Fibroblast of gingiva (primary cell): Measurements from ENCODE around the gene STXBP2.
"Not testable (repeated sequence)": the region's sequence is repeated elsewhere in the genome, so short reads cannot be mapped to it uniquely, and the experiment has no call there.

Experiments
- DNase-seq: peaks from one replicate; pipeline ENCODE4 v3.0.0-alpha.2; 2011; ENCODE audit warnings: low read depth

Gene STXBP2

DNA sequence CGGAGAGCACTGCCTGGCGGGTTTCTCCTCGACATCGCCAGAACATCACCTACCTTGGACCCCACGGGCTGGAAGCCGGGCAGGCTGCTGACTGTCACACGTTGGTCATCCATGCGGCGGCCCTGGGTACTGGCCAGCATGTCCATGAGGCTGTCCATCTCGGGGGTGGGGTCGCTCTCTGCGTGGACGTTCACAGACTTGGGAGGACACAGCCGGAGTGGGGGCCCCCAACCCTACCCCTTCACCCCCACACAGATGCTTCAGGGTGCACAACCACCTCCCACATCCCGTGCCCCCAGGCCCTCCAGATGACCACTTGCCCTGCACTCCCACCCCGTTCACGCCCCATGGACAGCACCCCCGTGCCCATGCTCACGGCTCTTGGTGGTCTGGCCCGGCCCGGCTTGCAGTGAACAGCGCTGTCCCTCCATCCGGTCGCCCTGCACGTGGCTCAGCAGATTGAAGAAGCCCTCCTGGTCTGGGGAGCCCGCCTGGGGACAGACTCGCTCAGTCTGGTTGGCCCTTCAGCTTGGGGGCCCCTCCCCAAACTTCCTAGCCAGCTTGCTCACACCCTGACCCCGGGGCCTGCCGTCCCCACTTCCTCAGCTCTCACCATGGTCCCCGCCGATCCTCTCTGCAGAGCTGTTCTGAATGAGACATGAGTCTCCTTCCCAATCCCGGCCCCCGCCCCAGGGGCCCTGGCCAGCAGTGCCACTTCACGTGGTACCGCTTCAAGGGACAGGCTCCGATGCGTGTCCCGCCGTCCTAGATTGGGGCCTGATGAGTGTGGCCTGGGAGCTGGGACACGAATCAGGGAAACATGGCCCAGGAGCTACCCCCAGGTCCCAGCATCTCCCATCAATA, 4.3 kb upstream of the STXBP2 start:
- no peak for DNase-seq

DNA sequence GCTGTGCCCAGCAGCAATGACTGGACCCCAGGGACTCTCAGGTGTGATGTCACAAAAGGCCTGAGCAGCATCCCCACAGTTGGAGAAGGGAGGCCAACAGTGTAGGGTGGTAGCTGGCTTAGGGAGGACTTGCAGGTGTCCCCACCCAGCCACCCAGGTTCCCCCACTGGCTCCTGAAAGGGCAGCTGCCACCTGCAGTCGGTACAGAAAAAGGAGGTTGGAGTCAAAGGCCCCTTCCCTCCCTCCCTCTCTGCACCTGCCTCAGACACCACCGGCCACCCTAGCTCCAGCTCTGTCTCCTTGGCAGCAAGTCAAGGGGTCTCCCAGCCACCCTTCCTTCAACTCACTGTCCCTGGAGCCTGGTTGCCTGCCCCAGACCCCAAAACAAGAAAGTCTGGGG, 3.2 kb upstream of the STXBP2 start, which contains the start of gene PCP2:
PCP2 (minus strand) TSS at position 22 of the 400 bp plus-strand sequence. CDS start 262 bp downstream, outside the sequence.
- no peak for DNase-seq

DNA sequence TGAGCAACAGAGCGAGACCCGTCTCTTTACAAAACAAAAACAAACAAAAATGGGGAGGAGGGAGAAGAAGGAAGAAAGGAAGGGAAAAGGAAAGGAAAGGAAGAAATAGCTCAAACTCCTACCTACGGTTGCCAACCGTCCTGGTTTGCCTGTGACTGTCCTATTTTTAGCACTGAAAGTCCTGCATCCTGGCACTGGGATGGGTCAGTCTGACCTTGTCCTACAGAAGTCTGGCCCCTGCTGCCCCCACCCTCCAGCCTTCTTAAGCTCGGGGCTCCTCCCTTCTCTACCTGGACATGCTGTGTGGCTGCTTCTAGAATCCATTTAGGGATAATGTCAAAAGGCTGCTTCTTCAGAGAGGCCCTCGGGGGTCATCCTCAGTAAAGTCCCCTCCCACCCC, 1.2 kb upstream of the STXBP2 start:
- no peak for DNase-seq

DNA sequence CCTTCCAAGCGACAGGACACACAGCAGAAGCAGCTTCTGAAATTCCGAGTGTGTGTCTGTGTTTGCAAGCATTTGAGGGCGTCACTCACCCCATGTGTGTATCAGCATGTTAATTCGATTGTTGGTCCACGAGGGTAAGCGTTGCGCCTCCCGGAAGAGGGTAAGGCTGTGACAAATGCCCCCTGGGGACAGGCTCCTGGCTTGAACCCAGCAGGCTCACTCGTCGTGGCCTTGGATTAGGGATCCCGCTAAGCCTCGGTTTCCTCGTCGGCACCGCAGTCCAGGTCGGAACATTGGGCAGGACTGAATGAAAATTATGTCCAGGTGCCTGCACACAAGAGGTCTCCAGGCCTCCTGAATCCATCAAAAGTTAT, 606 bp upstream of the STXBP2 start:
- no peak for DNase-seq

DNA sequence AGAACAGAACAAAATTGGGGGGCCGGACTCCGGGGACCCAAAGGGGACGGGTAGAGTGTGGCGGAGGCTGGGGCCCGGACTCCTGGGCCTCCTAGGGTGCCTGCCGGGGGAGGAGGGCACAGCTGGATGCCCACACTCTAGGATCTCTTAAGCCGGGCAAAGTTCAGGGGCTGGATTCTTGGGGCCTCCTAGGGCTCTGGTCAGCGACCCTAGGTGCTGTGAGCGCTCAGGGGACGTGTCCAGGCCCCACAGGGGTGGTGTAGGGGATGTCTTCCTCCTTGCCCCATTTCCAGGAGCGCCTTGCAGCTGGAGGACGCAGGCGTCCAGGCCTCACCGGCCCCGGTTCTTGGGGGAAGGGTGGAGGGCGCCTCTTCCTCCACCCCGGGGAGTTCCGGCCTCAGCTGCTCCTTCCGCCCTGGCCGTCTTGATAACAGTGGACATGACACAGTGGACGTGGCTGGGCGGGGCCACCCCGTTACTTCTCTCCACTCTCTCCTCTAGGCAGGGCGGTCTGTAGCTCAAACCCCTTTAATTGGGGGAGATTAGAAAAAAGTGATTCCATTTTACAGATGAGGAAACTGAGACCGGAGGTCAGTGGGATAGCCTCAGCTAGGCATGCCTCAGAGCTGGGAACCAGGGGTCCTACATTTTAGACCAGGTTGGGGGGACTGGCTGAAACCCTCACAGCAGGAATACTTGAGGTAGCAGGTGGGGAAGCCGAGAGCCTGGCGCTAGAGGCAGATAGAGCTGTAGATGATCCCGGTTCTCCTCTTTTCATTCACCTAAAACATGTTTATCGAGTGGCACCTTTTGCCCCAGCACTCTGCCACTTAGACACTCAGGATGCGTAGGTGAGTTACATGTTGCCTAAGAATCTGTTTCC, 705 bp downstream of the STXBP2 start:
- DNase-seq, result no peak

DNA sequence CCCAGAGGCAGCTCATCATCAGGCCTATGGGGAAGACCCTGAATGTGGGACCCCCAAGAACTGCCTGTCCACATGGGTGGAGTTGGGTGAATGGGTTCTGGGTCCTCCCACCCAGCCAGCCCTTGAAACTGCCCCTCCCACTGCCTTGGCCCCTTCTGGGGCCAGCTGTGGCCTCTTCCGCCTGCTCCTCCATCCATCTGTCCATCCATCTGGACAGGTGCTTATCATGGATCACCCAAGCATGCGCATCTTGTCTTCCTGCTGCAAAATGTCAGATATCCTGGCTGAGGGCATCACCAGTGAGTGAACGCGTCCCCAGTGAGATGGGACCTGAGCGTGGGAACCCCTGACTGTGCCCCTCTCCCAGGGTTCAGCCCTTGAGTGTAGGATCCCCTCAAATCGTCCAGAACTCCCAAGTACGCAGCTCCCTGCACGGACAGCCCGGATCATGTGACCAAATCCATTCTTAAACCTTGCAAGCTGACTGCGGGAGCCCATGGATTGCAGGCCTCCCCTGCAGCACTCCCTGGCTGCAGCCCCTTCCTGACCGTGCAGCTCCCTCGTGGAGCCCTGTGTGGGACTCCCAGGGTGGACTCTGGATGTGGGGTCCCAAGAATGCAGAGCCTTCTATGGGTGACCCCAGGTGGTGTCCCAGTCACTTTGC, 2.0 kb downstream of the STXBP2 start:
- DNase-seq, result no peak

DNA sequence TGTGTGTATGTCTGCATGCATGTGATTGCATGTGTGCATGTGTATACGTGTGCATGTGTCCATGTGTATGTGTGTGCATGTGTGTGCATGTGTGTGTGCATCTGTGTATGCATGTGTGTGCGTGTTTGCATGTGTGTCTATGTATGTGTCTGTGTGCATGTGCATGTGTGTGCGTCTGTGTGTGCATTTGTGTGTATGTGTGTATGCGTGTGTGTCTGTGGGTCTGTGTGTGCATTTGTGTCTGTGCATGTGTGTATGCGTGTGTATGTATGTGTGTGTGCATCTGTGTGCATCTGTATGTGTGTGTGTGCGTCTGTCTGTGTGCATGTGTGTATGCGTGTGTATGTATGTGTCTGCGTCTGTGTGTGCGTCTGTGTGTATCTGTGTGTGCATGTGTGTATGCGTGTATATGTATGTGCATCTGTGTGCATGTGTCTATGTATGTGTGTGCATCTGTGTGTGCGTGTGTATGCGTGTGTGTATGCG, 3.0 kb downstream of the STXBP2 start:
- DNase-seq, result no peak

DNA sequence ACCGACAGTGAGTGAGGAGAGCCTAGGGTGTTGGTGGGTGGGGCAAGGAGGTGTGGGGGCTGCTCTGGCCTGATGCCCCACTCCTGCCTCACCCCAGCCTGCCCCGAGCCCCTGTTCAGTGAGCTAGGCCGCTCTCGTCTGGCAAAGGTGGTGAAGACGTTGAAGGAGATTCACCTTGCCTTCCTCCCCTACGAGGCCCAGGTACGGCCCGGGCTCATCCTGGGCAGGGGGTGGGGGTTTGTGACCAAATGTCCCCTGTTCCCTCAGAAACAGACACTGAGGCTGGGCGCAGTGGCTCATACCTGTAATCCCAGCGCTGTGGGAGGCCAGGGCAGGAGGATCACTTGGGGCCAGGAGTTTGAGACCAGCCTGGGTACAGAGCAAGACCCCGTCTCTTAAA, 3.9 kb downstream of the STXBP2 start:
- DNase-seq, result no peak

DNA sequence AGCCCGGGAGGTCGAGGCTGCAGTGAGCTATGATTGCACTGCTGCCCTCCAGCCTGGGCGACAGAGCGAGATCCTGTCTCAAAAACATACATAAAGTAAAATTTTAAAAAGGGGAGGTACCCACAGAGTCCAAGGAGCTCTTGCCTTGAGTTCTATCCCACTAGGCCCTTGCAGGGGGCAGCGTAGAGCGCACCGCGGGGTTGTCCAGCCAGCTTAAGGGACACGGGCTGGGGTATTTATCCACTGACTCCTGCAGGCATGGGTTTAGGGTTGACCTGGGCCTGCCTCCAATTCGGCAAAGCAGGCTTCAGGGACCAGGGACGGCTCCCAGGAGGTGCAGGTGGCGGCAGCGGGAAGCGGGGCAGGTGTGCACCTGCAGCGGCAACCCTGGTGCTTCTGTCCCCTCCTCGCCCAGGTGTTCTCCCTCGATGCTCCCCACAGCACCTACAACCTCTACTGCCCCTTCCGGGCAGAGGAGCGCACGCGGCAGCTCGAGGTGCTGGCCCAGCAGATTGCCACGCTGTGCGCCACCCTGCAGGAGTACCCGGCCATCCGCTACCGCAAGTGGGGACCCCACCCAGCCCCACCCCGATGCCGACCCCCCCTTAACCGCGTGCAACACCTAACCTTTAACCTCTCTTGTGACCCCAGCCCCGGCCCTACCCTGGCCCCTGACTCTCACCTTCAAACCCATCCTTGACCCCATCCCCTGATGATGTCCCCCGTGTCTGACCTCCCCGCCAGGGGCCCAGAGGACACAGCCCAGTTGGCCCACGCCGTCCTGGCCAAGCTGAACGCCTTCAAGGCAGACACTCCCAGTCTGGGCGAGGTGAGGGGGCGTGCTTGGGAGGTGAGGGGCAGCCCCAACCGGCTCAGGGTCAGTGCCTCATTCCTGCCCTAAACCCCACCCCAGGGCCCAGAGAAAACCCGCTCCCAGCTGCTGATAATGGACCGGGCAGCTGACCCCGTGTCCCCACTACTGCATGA, 4.7 kb downstream of the STXBP2 start:
- DNase-seq, result no peak

DNA sequence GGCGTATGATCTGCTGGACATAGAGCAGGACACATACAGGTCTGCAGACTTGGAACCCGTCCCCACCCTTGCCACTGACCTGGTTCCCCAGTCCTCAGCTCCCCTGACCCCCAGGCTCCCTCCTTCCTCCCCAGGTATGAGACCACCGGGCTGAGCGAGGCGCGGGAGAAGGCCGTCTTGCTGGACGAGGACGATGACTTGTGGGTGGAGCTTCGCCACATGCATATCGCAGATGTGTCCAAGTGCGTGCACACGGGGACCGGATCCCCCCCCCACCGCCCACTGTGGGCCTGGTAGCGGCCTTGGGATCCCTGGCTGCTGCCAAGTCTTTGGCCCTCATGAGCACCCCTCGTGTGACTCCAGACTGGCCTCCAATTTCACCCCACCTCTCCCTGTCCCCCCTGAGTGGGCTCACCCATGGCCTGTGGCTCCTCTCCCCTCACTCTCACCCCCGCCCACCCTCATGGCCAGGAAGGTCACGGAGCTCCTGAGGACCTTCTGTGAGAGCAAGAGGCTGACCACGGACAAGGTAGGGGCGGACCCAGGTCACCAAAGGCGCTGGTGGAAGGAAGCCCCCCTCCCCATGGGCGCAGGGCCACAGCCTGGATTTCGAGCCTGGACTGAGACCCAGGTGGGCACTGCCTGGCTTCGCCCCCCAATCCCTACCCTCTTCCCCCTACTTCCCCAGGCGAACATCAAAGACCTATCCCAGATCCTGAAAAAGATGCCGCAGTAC, 5.6 kb downstream of the STXBP2 start:
- no peak for DNase-seq

DNA sequence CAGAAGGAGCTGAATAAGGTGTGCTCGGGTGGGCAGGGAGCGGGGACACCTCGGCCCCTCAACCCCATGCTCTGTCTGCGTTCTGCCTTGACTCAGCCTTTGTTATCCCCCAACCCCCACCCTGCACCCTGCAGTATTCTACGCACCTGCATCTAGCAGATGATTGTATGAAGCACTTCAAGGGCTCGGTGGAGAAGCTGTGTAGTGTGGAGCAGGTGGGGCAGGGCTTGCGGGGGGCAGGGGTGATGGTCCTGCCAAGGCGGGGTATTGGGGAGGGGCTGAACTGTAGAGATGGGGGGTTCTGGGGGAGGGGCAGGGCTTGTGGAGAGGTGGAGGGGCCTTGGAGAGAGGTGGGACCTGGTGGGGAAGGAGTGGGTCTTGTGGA, 6.1 kb downstream of the STXBP2 start:
- DNase-seq, result no peak

DNA sequence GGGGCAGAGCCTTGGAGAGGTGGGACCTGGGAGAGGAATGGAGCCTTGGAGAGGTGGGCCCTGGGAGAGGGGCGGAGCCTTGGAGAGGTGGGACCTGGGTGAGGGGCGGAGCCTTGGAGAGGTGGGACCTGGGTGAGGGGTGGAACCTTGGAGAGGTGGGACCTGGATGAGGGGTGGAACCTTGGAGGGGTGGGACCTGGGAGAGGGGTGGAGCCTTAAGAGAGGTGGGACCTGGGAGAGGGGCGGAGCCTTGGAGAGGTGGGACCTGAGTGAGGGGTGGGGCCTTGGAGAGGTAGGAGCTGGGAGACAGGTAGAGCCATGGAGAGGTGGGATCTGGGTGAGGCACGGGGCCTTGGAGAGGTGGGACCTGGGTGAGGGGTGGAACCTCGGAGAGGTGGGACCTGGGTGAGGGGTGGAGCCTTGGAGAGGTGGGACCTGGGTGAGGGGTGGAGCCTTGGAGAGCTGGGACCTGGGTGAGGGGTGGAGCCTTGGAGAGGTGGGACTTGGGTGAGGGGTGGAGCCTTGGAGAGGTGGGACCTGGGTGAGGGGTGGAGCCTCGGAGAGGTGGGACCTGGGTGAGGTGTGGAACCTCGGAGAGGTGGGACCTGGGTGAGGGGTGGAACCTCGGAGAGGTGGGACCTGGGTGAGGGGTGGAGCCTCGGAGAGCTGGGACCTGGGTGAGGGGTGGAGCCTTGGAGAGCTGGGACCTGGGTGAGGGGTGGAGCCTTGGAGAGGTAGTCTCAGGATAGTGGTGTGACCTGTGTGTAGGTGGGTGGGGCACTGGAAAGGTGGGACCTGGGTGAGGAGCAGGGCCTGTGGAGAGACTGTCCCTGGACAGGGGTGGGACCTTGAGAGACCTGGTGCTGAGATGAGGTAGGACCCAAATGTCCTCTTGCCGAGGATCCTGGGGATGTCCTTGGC, 7.0 kb downstream of the STXBP2 start:
- not testable (repeated sequence) for DNase-seq

DNA sequence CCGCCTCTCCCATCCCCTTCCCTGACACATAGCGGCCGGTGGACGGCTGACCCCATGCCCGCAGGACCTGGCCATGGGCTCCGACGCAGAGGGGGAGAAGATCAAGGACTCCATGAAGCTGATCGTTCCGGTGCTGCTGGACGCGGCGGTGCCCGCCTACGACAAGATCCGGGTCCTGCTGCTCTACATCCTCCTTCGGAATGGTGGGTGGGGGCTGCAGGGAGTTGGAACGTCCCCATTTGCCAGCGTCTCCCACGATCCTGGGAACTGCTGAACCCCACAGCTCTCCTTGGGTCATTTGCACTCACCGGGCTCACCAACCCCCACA, 7.6 kb downstream of the STXBP2 start:
- no peak for DNase-seq

DNA sequence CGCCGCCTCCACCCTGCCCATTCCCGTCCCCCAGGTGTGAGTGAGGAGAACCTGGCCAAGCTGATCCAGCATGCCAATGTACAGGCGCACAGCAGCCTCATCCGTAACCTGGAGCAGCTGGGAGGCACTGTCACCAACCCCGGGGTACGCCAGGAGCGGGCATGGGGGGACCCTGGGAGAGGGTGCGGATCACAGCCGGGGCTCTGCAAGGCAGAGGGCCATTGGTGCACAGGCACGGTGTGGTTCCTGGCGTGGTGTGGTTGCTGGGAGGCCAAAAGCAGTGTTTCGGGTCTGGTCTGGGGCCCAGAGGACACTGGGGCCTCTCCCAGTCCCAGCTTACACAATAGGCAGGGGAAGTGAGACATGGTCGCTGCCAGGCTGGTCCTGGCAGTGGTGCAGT, 8.3 kb downstream of the STXBP2 start:
- no peak for DNase-seq

DNA sequence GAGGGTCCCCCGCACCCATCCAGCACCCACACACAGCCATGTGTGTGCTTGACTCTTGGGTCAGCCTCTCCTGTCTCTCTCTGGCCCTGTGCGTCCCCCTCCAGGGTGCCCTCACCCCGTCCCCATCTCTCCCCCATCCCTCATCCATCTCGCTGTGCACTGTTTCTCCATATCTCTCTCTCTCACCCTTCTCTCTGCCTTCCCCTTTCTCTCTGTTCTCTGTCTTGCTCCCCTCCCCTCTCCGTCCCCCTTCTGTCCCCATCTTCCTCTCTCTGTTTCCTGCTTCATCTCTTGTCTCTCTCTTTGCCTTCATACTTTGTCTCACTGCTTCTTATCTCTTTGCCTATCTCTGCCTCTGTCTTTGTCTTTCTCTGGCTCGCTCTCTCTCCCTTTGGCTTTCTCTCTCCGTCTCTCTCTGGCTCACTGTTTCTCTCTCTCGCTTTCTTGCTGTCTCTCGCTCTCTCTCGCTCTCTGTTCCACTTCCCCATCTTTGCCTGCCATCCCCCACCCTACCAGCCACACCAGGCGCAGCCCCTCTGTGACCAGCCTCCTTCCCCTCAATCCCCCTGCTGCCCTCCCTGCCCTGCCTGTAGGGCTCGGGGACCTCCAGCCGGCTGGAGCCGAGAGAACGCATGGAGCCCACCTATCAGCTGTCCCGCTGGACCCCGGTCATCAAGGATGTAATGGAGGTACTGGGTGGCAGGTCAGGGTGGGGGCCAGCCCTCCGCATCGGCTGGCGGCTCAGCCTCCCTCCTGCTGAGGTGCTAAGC, 8.9 kb downstream of the STXBP2 start:
- DNase-seq, result no peak

DNA sequence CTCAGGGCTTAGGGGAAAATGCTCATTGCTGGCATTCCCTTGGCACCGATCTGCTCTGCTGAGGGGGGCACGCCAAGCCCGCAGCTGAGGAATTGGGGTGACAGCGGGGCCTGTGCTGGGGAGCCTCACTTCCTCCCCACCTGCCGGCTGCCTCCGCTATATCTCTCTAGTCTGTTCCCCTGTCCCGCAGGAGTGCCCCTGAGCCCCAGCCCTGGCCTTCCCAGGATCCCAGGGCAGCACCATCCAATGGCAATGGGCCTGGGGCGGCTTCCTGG, 9.5 kb downstream of the STXBP2 start:
- DNase-seq, result no peak

DNA sequence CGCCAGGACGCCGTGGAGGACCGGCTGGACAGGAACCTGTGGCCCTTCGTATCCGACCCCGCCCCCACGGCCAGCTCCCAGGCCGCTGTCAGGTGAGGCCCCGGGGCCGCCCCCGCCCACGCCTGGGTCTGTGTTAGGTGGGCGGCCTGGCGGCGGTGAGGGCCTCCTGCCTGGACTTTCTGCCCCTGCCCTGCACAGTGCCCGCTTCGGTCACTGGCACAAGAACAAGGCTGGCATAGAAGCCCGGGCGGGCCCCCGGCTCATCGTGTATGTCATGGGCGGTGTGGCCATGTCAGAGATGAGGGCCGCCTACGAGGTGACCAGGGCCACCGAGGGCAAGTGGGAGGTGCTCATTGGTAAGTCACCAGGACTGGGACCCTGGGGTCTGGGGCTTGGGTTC, 10.2 kb downstream of the STXBP2 start:
- DNase-seq, result no peak

DNA sequence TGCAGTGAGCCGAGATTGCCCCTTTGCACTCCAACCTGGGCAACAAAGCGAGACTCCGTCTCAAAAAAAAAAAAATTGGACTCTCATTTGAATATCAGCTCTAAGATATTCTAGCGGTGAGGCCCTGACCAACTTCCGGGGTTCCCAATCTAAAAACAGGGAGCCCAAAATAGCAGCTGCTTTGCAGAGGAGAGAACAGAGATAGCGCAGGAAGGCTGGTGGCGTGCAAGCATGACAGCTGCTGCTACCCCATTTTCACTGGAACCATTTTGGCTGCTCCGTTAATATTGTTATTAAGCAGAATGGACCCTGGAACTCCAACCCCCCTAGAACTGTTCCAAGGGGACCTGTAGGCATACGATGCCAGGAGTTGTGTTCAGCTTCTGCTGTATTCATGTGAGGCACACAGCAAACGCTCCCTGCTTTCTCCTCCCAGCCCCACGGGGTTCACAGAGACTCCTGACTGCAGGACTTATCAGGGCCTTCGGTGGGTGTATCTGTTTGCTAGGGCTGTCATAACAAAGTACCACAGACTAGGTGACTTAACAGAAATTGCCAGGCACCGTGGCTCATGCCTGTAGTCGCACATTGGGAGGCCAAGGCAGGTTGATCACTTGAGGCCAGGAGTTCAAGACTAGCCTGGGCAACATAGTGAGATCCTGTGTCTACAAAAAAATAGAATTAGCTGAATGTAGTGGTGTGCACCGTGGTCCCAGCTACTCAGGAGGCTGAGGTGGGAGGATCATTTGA, 11.5 kb downstream of the STXBP2 start:
- DNase-seq, result no peak
